Measurements from ENCODE around the gene COBLL1.

COBLL1 gene

GRCh38 chr2:164826293-164827243 lies 15.1 kb downstream of the COBLL1 start:
- in situ Hi-C loops (cut with HindIII; ENCODE audit: low pct_ligation_motif_present, low pct_unique_long_range_greater_than_20kb, low sequenced_read_pairs), result no loop called here
- DNase-seq, result peak; percentile 64

- in situ Hi-C loops (cut with HindIII; ENCODE audit: low pct_ligation_motif_present, low pct_unique_long_range_greater_than_20kb, low sequenced_read_pairs), result no loop called here
- no peak for DNase-seq
Measured at GRCh38 chr2:164824872-164825271, 16.8 kb downstream of the COBLL1 start.

GRCh38 chr2:164823126-164823525 lies 18.5 kb downstream of the COBLL1 start:
- DNase-seq, result no peak
- in situ Hi-C loops (cut with HindIII; ENCODE audit: low pct_ligation_motif_present, low pct_unique_long_range_greater_than_20kb, low sequenced_read_pairs), result no loop called here

GRCh38 chr2:164821338-164821737 lies 20.3 kb downstream of the COBLL1 start:
- in situ Hi-C loops (cut with HindIII; ENCODE audit: low pct_ligation_motif_present, low pct_unique_long_range_greater_than_20kb, low sequenced_read_pairs), result no loop called here
- no peak for DNase-seq

- no peak for DNase-seq
- in situ Hi-C loops (cut with HindIII; ENCODE audit: low pct_ligation_motif_present, low pct_unique_long_range_greater_than_20kb, low sequenced_read_pairs), result no loop called here
Measured at GRCh38 chr2:164818149-164819136, 23.2 kb downstream of the COBLL1 start.

GRCh38 chr2:164816900-164817299 lies 24.7 kb downstream of the COBLL1 start:
- no peak for DNase-seq
- in situ Hi-C loops (cut with HindIII; ENCODE audit: low pct_ligation_motif_present, low pct_unique_long_range_greater_than_20kb, low sequenced_read_pairs), result no loop called here

GRCh38 chr2:164816046-164816445 lies 25.6 kb downstream of the COBLL1 start:
- in situ Hi-C loops (cut with HindIII; ENCODE audit: low pct_ligation_motif_present, low pct_unique_long_range_greater_than_20kb, low sequenced_read_pairs), result no loop called here
- DNase-seq, result no peak

- DNase-seq, result no peak
- in situ Hi-C loops (cut with HindIII; ENCODE audit: low pct_ligation_motif_present, low pct_unique_long_range_greater_than_20kb, low sequenced_read_pairs), result no loop called here
Measured at GRCh38 chr2:164815071-164815793, 26.4 kb downstream of the COBLL1 start.

GRCh38 chr2:164813535-164813934 lies 28.1 kb downstream of the COBLL1 start:
- DNase-seq, result no peak
- in situ Hi-C loops (cut with HindIII; ENCODE audit: low pct_ligation_motif_present, low pct_unique_long_range_greater_than_20kb, low sequenced_read_pairs), result no loop called here

GRCh38 chr2:164812378-164812777 lies 29.2 kb downstream of the COBLL1 start:
- in situ Hi-C loops (cut with HindIII; ENCODE audit: low pct_ligation_motif_present, low pct_unique_long_range_greater_than_20kb, low sequenced_read_pairs), result no loop called here
- no peak for DNase-seq

GRCh38 chr2:164811819-164812218 lies 29.8 kb downstream of the COBLL1 start:
- in situ Hi-C loops (cut with HindIII; ENCODE audit: low pct_ligation_motif_present, low pct_unique_long_range_greater_than_20kb, low sequenced_read_pairs), result no loop called here
- no peak for DNase-seq

GRCh38 chr2:164810843-164811242 lies 30.8 kb downstream of the COBLL1 start:
- in situ Hi-C loops (cut with HindIII; ENCODE audit: low pct_ligation_motif_present, low pct_unique_long_range_greater_than_20kb, low sequenced_read_pairs), result no loop called here
- DNase-seq, result no peak

- in situ Hi-C loops (cut with HindIII; ENCODE audit: low pct_ligation_motif_present, low pct_unique_long_range_greater_than_20kb, low sequenced_read_pairs), result no loop called here
- no peak for DNase-seq
Measured at GRCh38 chr2:164808776-164809175, 32.8 kb downstream of the COBLL1 start.

GRCh38 chr2:164803776-164804466 lies 37.7 kb downstream of the COBLL1 start:
- DNase-seq, result no peak
- in situ Hi-C loops (cut with HindIII; ENCODE audit: low pct_ligation_motif_present, low pct_unique_long_range_greater_than_20kb, low sequenced_read_pairs), result no loop called here

GRCh38 chr2:164802095-164802707 lies 39.4 kb downstream of the COBLL1 start:
- DNase-seq, result no peak
- in situ Hi-C loops (cut with HindIII; ENCODE audit: low pct_ligation_motif_present, low pct_unique_long_range_greater_than_20kb, low sequenced_read_pairs), result no loop called here

- no peak for DNase-seq
- in situ Hi-C loops (cut with HindIII; ENCODE audit: low pct_ligation_motif_present, low pct_unique_long_range_greater_than_20kb, low sequenced_read_pairs), result no loop called here
Measured at GRCh38 chr2:164800572-164800971, 41.1 kb downstream of the COBLL1 start.

GRCh38 chr2:164797627-164798026 lies 44.0 kb downstream of the COBLL1 start:
- in situ Hi-C loops (cut with HindIII; ENCODE audit: low pct_ligation_motif_present, low pct_unique_long_range_greater_than_20kb, low sequenced_read_pairs), result no loop called here
- DNase-seq, result peak; percentile 22

GRCh38 chr2:164796999-164797398 lies 44.6 kb downstream of the COBLL1 start:
- no peak for DNase-seq
- in situ Hi-C loops (cut with HindIII; ENCODE audit: low pct_ligation_motif_present, low pct_unique_long_range_greater_than_20kb, low sequenced_read_pairs), result no loop called here
